H9 (cell line): Measurements from ENCODE around the gene RPP38. TPM values are rescaled to one million over a fixed set of nuclear protein-coding genes. Genes with fewer than 3 reads are reported as not detected.

Experiments
- DNase-seq: peaks from one replicate; pipeline ENCODE4 v3.0.0-alpha.2; 2017
- H2AFZ ChIP-seq: one replicate; pipeline ENCODE4 v1.6.1; 2013; ENCODE audit warnings: mild to moderate bottlenecking, low read length, control low read depth, moderate library complexity
- H2AK5ac ChIP-seq: 2 replicates; pipeline ENCODE4 v1.6.1; 2013; ENCODE audit warnings: low read length, control low read depth, mixed read lengths; ENCODE audit not compliant: insufficient read length
- H2BK120ac ChIP-seq: one replicate; pipeline ENCODE4 v1.6.1; 2013; ENCODE audit warnings: low read depth, mild to moderate bottlenecking, low read length, control low read depth, inconsistent platforms; ENCODE audit not compliant: poor library complexity, severe bottlenecking
- H2BK12ac ChIP-seq: 2 replicates; pipeline ENCODE4 v1.6.1; 2013; ENCODE audit warnings: low read length, control low read depth, mixed read lengths, low read depth; ENCODE audit not compliant: insufficient read length
- H2BK15ac ChIP-seq: 2 replicates; pipeline ENCODE4 v1.6.1; 2013; ENCODE audit warnings: low read depth, low read length, control low read depth
- H2BK20ac ChIP-seq: one replicate; pipeline ENCODE4 v1.6.1; 2013; ENCODE audit warnings: low read depth, mild to moderate bottlenecking, low read length, control low read depth, inconsistent platforms; ENCODE audit not compliant: poor library complexity, severe bottlenecking
- H2BK5ac ChIP-seq: 2 replicates; pipeline ENCODE4 v1.6.1; 2013; ENCODE audit warnings: low read length, control low read depth, mixed read lengths; ENCODE audit not compliant: insufficient read length
- H3K14ac ChIP-seq: 2 replicates; pipeline ENCODE4 v1.6.1; 2013; ENCODE audit warnings: low read length, control low read depth; ENCODE audit not compliant: insufficient read depth
- H3K18ac ChIP-seq: 2 replicates; pipeline ENCODE4 v1.6.1; 2013; ENCODE audit warnings: low read depth, mild to moderate bottlenecking, mixed read lengths, low read length, control low read depth; ENCODE audit not compliant: insufficient read length
- H3K23ac ChIP-seq: 2 replicates; pipeline ENCODE4 v1.6.1; 2013; ENCODE audit warnings: low read length, control low read depth, mixed read lengths, low read depth; ENCODE audit not compliant: insufficient read length
- H3K23me2 ChIP-seq: 2 replicates; pipeline ENCODE4 v1.6.1; 2013; ENCODE audit warnings: low read depth, mild to moderate bottlenecking, mixed read lengths, low read length, control low read depth; ENCODE audit not compliant: insufficient read length, poor library complexity, severe bottlenecking
- H3K27ac ChIP-seq: 2 replicates; pipeline ENCODE4 v1.5.1; 2013; ENCODE audit warnings: low read length, control low read depth, mixed read lengths, low read depth; ENCODE audit not compliant: insufficient read length
- H3K27me3 ChIP-seq: 2 replicates; pipeline ENCODE4 v1.6.1; 2013; ENCODE audit warnings: low read length, control low read depth, inconsistent platforms; ENCODE audit not compliant: insufficient read depth
- H3K4ac ChIP-seq: 2 replicates; pipeline ENCODE4 v1.6.1; 2013; ENCODE audit warnings: low read depth, mild to moderate bottlenecking, control low read depth, inconsistent platforms, low read length, moderate library complexity
- H3K4me1 ChIP-seq: 2 replicates; pipeline ENCODE4 v1.6.1; 2013; ENCODE audit warnings: low read length, control low read depth, inconsistent platforms; ENCODE audit not compliant: insufficient read depth
- H3K4me2 ChIP-seq: 2 replicates; pipeline ENCODE4 v1.6.1; 2013; ENCODE audit warnings: low read length, control low read depth, mixed read lengths; ENCODE audit not compliant: insufficient read length, insufficient read depth
- H3K56ac ChIP-seq: 2 replicates; pipeline ENCODE4 v1.6.1; 2013; ENCODE audit warnings: low read depth, mild to moderate bottlenecking, mixed read lengths, low read length, control low read depth; ENCODE audit not compliant: insufficient read length
- H3K79me1 ChIP-seq: 2 replicates; pipeline ENCODE4 v1.6.1; 2013; ENCODE audit warnings: low read depth, mild to moderate bottlenecking, moderate library complexity, low read length, control low read depth, inconsistent platforms; ENCODE audit not compliant: insufficient read depth, poor library complexity, severe bottlenecking
- H3K79me2 ChIP-seq: 2 replicates; pipeline ENCODE4 v1.6.1; 2013; ENCODE audit warnings: low read length, control low read depth, inconsistent platforms; ENCODE audit not compliant: insufficient read depth
- H3K9ac ChIP-seq: 2 replicates; pipeline ENCODE4 v1.6.1; 2013; ENCODE audit warnings: low read length, control low read depth, mixed read lengths; ENCODE audit not compliant: insufficient read length; ENCODE audit errors: extremely low read depth
- H3K9me3 ChIP-seq: one replicate; pipeline ENCODE4 v1.6.1; 2013; ENCODE audit warnings: low read depth, low read length, inconsistent platforms; ENCODE audit not compliant: control insufficient read depth
- H3T11ph ChIP-seq: one replicate; pipeline ENCODE4 v1.6.1; 2013; ENCODE audit warnings: mild to moderate bottlenecking, low read length, control low read depth, inconsistent platforms
- H4K20me1 ChIP-seq: one replicate; pipeline ENCODE4 v1.6.1; 2013; ENCODE audit not compliant: control insufficient read depth, insufficient read length, insufficient read depth
- H4K5ac ChIP-seq: 2 replicates; pipeline ENCODE4 v1.6.1; 2013; ENCODE audit warnings: low read depth, mild to moderate bottlenecking, mixed read lengths, low read length, control low read depth; ENCODE audit not compliant: insufficient read length
- H4K8ac ChIP-seq: replicated peaks from 2 replicates; pipeline ENCODE4 v1.6.1; 2013; ENCODE audit warnings: low read length, control low read depth, mixed read lengths, low read depth; ENCODE audit not compliant: insufficient read length
- H4K91ac ChIP-seq: 2 replicates; pipeline ENCODE4 v1.6.1; 2013; ENCODE audit warnings: low read depth, mild to moderate bottlenecking, moderate library complexity, mixed read lengths, low read length, control low read depth; ENCODE audit not compliant: insufficient read length
- H3K27ac Mint-ChIP-seq, 3 experiments: 2 replicates in 2 of 3; 3 replicates in 1 of 3; pipeline ENCODE4 v1.8.0; 2020 to 2021; ENCODE audit warnings: mixed read lengths in 3 of 3, mild to moderate bottlenecking in 1 of 3, moderate library complexity in 1 of 3
- H3K27me3 Mint-ChIP-seq: 2 replicates; pipeline ENCODE4 v1.8.0; 2021; ENCODE audit warnings: low read depth, mild to moderate bottlenecking, moderate library complexity, mixed read lengths
- H3K36me3 Mint-ChIP-seq, 3 experiments: 2 replicates in 2 of 3; 3 replicates in 1 of 3; pipeline ENCODE4 v1.8.0; 2020 to 2021; ENCODE audit warnings: low read depth in 3 of 3, mixed read lengths in 3 of 3; ENCODE audit not compliant: insufficient read depth in 1 of 3
- H3K4me1 Mint-ChIP-seq, 2 experiments: 2 replicates each; pipeline ENCODE4 v1.8.0; 2020; ENCODE audit warnings: mixed read lengths in 2 of 2
- H3K4me3 Mint-ChIP-seq, 2 experiments: 2 replicates in 1 of 2; 3 replicates in 1 of 2; pipeline ENCODE4 v1.8.0; 2020 to 2021; ENCODE audit warnings: mild to moderate bottlenecking in 2 of 2, mixed read lengths in 2 of 2, moderate library complexity in 1 of 2
- H3K9me3 Mint-ChIP-seq, 2 experiments: 2 replicates in 1 of 2; 3 replicates in 1 of 2; pipeline ENCODE4 v1.8.0; 2020; ENCODE audit warnings: mild to moderate bottlenecking in 2 of 2, mixed read lengths in 2 of 2, moderate library complexity in 1 of 2
- CTCF ChIP-seq: fragments of 200-600 bp; sonication (generic); conservative IDR thresholded peaks from 3 replicates; pipeline ENCODE4 v1.8.0; 2021; ENCODE audit warnings: antibody characterized with exemption, mild to moderate bottlenecking
- WGBS: extraction: QIAGEN DNeasy Blood & Tissue Kit; methylation state at CpG from one replicate; pipeline ENCODE4 v1.1.7; 2013; ENCODE audit warnings: missing lambda C conversion rate, low lambda C conversion rate, mixed read lengths; ENCODE audit not compliant: insufficient read length; ENCODE audit errors: extremely low coverage; 5-methylcytosine and 5-hydroxymethylcytosine counted together
- total RNA-seq: library from RNA; stranded (reverse); gene quantifications from 2 replicates; pipeline ENCODE4 v1.2.1, GENCODE V29; 2021

RPP38 gene
- total RNA-seq, 1 experiment from 2014 or later: 26.6 TPM

- Mint-ChIP-seq H3K4me1 (no peaks in the 10 kb centered on the region), H3K27ac (no peak overlapping the region), H3K4me3 (no peak overlapping the region), H3K9me3 (no peaks in the 10 kb centered on the region), H3K27me3 (no peaks in the 10 kb centered on the region), H3K36me3 (peaks cover 11 to 34% (median 20%) of the 10 kb centered on the region in 3 experiments)
- Histone ChIP-seq H3K9ac (no peak overlapping the region), H3K56ac (no peak overlapping the region), H2BK15ac (no peak overlapping the region), H2BK120ac (no peak overlapping the region), H2AFZ (no peak overlapping the region), H4K91ac (no peak overlapping the region), H2BK20ac (no peak overlapping the region), H3K9me3 (no peaks in the 10 kb centered on the region), H4K5ac (no peak overlapping the region), H3K23me2 (no peaks in the 10 kb centered on the region), H3K79me2 (no peaks in the 10 kb centered on the region), H4K8ac (no peak overlapping the region), H3K4me2 (no peak overlapping the region), H2BK12ac (no peak overlapping the region), H4K20me1 (no peaks in the 10 kb centered on the region), H3T11ph (no peak overlapping the region), H3K27ac (no peak overlapping the region), H2AK5ac (no peak overlapping the region), H3K4me1 (no peaks in the 10 kb centered on the region), H3K23ac (no peak overlapping the region), H2BK5ac (no peak overlapping the region), H3K18ac (no peak overlapping the region), H3K14ac (no peak overlapping the region), H3K4ac (no peak overlapping the region), H3K27me3 (no peaks in the 10 kb centered on the region), H3K79me1 (no peaks in the 10 kb centered on the region)
- no CpG with 5 or more reads among the region's 3 CpGs for WGBS
- TF ChIP-seq CTCF: no peak
- no peak for DNase-seq
Measured at GRCh38 chr10:15124908-15125307, 27.8 kb downstream of the RPP38 start.
